Measurements from ENCODE around the gene ABCC5.

The ABCC5 gene

GRCh38 chr3:183918178-183918577 is 99.5 kb downstream of the ABCC5 start:
- no peak for FAIRE-seq

- no peak for FAIRE-seq
Measured at GRCh38 chr3:183917776-183918175, 99.9 kb downstream of the ABCC5 start.

GRCh38 chr3:183914856-183915255 is 102.8 kb downstream of the ABCC5 start:
- no peak for FAIRE-seq

- no peak for FAIRE-seq
Measured at GRCh38 chr3:183913580-183913920, 104.1 kb downstream of the ABCC5 start.

GRCh38 chr3:183912895-183913579 is 104.6 kb downstream of the ABCC5 start:
- no peak for FAIRE-seq

GRCh38 chr3:183911763-183912506 is 105.7 kb downstream of the ABCC5 start:
- FAIRE-seq: no peak

GRCh38 chr3:183911087-183911486 is 106.6 kb downstream of the ABCC5 start:
- no peak for FAIRE-seq

- no peak for FAIRE-seq
Measured at GRCh38 chr3:183909030-183909600, 108.6 kb downstream of the ABCC5 start.

- no peak for FAIRE-seq
Measured at GRCh38 chr3:183907911-183908331, 109.8 kb downstream of the ABCC5 start.

- no peak for FAIRE-seq
Measured at GRCh38 chr3:183907176-183907575, 110.5 kb downstream of the ABCC5 start.

- FAIRE-seq: no peak
Measured at GRCh38 chr3:183906234-183906921, 111.3 kb downstream of the ABCC5 start.

GRCh38 chr3:183904833-183905780 is 112.6 kb downstream of the ABCC5 start:
- no peak for FAIRE-seq

- no peak for FAIRE-seq
Measured at GRCh38 chr3:183898028-183898431, 119.7 kb downstream of the ABCC5 start.

GRCh38 chr3:183897606-183898005 is 120.1 kb downstream of the ABCC5 start:
- no peak for FAIRE-seq

GRCh38 chr3:183896610-183897009 is 121.1 kb downstream of the ABCC5 start:
- FAIRE-seq: no peak

GRCh38 chr3:183896184-183896583 is 121.5 kb downstream of the ABCC5 start:
- FAIRE-seq: no peak

GRCh38 chr3:183895774-183896173 is 121.9 kb downstream of the ABCC5 start:
- FAIRE-seq: no peak

GRCh38 chr3:183895296-183895695 is 122.4 kb downstream of the ABCC5 start:
- FAIRE-seq: no peak

GRCh38 chr3:183892610-183893214 is 125.0 kb downstream of the ABCC5 start:
- no peak for FAIRE-seq

GRCh38 chr3:183885766-183886165 is 131.9 kb downstream of the ABCC5 start:
- no peak for FAIRE-seq

GRCh38 chr3:183884427-183885296 is 133.0 kb downstream of the ABCC5 start, which contains the start of gene PARL:
TSS of gene PARL (minus strand) at chr3:183884880. CDS start at chr3:183884846, 34 bp downstream.
- no peak for FAIRE-seq

Data from endometrium (tissue), 2 donors.